Kidney (tissue), 14 donors: ENCODE data around the gene CPTP. TPM values are rescaled to one million over a fixed set of nuclear protein-coding genes. Genes with fewer than 3 reads are reported as not detected.

Experiments used
- DNase-seq, 5 donors: peaks; one replicate each; pipeline ENCODE4 v3.0.0-alpha.2; 2013 to 2020
- FAIRE-seq: peaks from 2 replicates; lab custom pipeline; 2012; peaks lifted over from hg19 to GRCh38; lab: Jason Lieb, UNC
- H3K27ac ChIP-seq, 2 donors: one replicate each; pipeline ENCODE4 v1.7.0; 2013; ENCODE audit warnings: low read depth in 2 of 2, low read length in 2 of 2, inconsistent platforms in 1 of 2
- H3K27me3 ChIP-seq: one replicate; pipeline ENCODE4 v1.7.1; 2013; ENCODE audit warnings: low read length, inconsistent platforms; ENCODE audit not compliant: control insufficient read depth, insufficient read depth
- H3K36me3 ChIP-seq, 3 donors: one replicate each; pipeline versions ENCODE4 v1.7.0 to v1.7.1; 2013; ENCODE audit warnings: low read length in 3 of 3, control low read depth in 1 of 3, inconsistent platforms in 1 of 3; ENCODE audit not compliant: insufficient read depth in 3 of 3, control insufficient read depth in 2 of 3
- H3K4me1 ChIP-seq, 3 donors: one replicate each; pipeline versions ENCODE4 v1.7.0 to v1.7.1; 2013; ENCODE audit warnings: low read length in 3 of 3, inconsistent platforms in 1 of 3, low read depth in 1 of 3; ENCODE audit not compliant: control insufficient read depth in 2 of 3, insufficient read depth in 2 of 3
- H3K4me3 ChIP-seq, 3 donors: one replicate each; pipeline versions ENCODE4 v1.7.0 to v1.8.1; 2013; ENCODE audit warnings: low read length in 3 of 3, control low read depth in 1 of 3, inconsistent platforms in 1 of 3
- H3K9ac ChIP-seq, 3 donors: one replicate each; pipeline versions ENCODE4 v1.7.0 to v1.7.1; 2013; ENCODE audit warnings: low read length in 3 of 3, control low read depth in 1 of 3, inconsistent platforms in 1 of 3
- H3K9me3 ChIP-seq, 3 donors: one replicate each; pipeline versions ENCODE4 v1.7.0 to v1.7.1; 2013; ENCODE audit warnings: low read length in 3 of 3, control low read depth in 1 of 3, inconsistent platforms in 1 of 3; ENCODE audit not compliant: control insufficient read depth in 2 of 3, insufficient read depth in 1 of 3
- intact Hi-C: fragments of 100-400 bp; cut with DNase I; formaldehyde crosslinking; loops from one replicate; pipeline ENCODE4 v1.11.1; 2022
- polyA plus RNA-seq: library from polyadenylated mRNA; stranded (reverse); fragments of 350-450 nt; fragmentation: Illumina TruSeq; extraction: RNeasy Lipid Tissue Mini Kit (QIAGEN cat#74804); gene quantifications from one replicate; pipeline ENCODE4 v1.2.3, GENCODE V29; 2014; ENCODE audit warnings: low read depth, low replicate concordance; ENCODE audit not compliant: insufficient read depth
- total RNA-seq: library from RNA; stranded (reverse); fragmentation: NEBNext Ultra II Directional; extraction: Animal tissue kit (Norgen Biotek cat#: 25700); gene quantifications from one replicate; pipeline ENCODE4 v1.2.1, GENCODE V29; 2021
- TF ChIP-seq, protein P1 (sequence below): IDR thresholded peaks from 3 replicates; pipeline ENCODE4 v1.5.1; 2012; ENCODE audit warnings: mild to moderate bottlenecking, moderate library complexity, borderline replicate concordance; ENCODE audit not compliant: insufficient read depth; ENCODE audit errors: extremely low read depth
- donor health status: control.
- donor health status: control.
- donor health status: control.
- donor health status: control.
- donor health status: control.
- donor health status: DM: yes; HTN: yes; CAD: no.
- donor health status: Normal renal cell carcinoma (clear cell type).

Gene CPTP
- total and polyA plus RNA-seq, 2 donors from 2014 or later: 21.9 to 51.5 TPM

DNA sequence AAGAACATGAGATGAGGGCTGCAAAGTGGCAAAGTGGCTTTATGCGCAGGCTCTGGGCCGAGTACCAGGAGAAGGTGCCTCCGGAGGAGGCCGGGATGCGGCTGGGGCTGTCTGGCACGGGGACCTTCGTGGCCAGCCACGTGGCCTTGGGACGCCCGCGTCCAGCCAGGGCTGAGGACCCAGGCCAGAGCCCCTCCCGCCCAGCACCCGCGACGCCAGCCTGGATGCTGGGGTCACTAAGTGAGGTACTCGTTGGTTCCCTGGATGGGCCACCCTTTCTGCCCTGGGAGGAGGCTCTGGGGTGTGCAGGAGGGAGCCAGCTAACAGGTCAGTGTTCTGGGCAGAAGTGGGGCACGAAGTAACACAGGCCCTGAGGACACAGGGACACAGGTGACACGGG lies 31.8 kb upstream of the CPTP start:
- Histone ChIP-seq H3K9me3 (no peaks in the 10 kb centered on the region), H3K4me1 (peaks cover 0 to 5% (median 0%) of the 10 kb centered on the region in 3 donors), H3K36me3 (no peaks in the 10 kb centered on the region), H3K4me3 (no peak overlapping the region), H3K27me3 (no peaks in the 10 kb centered on the region), H3K9ac (no peak overlapping the region), H3K27ac (no peak overlapping the region)
- intact Hi-C loops: loop anchor here (10.0 kb wide), 1 partner anchor 168 kb away; no protein-coding TSS in a partner anchor
- DNase-seq (no peak), FAIRE-seq (no peak)
- TF ChIP-seq, protein P1, sequence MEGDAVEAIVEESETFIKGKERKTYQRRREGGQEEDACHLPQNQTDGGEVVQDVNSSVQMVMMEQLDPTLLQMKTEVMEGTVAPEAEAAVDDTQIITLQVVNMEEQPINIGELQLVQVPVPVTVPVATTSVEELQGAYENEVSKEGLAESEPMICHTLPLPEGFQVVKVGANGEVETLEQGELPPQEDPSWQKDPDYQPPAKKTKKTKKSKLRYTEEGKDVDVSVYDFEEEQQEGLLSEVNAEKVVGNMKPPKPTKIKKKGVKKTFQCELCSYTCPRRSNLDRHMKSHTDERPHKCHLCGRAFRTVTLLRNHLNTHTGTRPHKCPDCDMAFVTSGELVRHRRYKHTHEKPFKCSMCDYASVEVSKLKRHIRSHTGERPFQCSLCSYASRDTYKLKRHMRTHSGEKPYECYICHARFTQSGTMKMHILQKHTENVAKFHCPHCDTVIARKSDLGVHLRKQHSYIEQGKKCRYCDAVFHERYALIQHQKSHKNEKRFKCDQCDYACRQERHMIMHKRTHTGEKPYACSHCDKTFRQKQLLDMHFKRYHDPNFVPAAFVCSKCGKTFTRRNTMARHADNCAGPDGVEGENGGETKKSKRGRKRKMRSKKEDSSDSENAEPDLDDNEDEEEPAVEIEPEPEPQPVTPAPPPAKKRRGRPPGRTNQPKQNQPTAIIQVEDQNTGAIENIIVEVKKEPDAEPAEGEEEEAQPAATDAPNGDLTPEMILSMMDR: no peak

DNA sequence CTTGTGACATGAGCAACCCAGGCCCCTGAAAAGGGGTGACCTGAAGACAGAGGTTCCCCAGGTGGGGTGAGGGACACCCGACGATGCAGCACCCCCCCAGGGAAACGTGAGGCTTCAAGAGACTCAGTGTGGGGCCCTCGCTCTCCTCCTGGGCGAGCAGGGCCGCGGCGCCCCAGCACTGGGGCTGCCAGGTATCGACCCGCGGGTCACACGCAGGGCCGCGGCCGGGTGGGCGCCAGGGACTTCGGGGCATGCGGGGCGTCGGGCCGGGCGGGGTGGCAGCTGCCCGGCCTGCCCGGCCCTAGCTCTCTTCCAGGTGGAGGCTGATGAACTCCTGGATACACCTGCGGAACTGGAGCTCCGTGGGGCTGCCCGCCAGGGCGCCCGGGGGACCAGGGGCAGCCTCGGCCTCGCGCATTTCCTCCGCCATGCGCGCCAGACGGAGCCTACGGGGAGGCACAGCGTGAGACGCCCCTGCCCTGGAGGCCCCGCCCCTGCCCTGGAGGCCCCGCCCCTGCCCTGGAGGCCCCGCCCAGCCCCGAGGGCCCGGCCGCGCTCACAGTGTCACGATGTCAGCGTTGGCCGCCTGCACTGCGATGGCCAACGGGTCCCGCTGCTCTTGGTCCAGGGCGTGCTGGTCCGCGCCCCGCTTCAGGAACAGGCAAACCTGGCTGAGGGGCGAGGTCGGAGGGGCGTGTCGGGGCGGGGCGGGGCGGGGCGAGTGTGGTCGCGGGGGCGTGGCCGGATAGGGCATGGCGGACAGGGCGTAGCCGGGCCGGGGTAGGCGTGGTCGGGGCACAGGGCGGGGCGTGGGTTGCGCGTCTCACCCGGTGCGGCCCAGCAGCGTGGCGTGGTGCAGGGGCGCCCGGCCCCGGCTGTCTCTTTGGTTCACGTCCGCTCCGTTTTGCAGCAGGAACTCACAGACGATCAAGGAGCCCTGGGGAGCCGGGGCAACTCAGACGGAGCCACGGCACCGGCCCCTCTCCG lies 31.0 kb upstream of the CPTP start:
- Histone ChIP-seq H3K27ac (no peak overlapping the region), H3K36me3 (no peaks in the 10 kb centered on the region), H3K9me3 (no peaks in the 10 kb centered on the region), H3K9ac (no peak overlapping the region), H3K4me1 (peaks cover 0 to 5% (median 0%) of the 10 kb centered on the region in 3 donors), H3K27me3 (no peaks in the 10 kb centered on the region), H3K4me3 (no peak overlapping the region)
- FAIRE-seq: no peak
- peak in 2 of 5 donors; percentile 48 to 78 for DNase-seq
- intact Hi-C loops: loop anchor here (10.0 kb wide), 1 partner anchor 169 kb away; no protein-coding TSS in a partner anchor
- TF ChIP-seq, protein P1: no peak

DNA sequence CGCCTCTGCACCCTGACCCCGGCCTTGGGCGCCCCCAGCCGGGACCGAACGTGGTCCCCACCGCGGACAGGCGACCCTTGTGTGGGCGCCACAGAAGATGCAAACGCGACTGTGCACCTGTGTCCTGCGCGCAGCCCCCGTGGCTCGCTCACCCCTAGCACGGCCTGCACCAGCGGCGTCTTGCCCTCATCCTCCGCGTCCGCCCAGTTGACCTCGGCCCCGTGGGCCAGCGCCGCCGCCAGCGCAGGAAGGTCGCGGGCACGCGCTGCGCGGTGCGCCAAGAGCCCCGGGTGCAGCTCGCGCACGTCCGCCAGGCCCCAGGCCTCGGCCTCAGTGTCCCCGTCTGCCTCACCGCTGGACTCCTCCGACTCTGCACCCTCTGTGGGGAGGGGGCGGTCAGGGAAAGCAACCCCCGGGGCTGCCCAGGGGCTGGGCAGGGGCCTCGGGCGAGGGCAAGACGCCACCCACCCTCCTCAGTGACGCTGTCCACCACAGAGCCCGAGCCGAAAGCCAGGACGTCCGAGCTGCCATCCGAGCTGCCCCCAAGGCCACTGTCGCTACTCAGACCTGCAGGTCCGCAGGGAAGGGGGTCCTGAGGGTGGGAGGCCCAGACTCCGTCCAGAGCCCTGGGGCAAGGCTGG lies 30.2 kb upstream of the CPTP start:
- Histone ChIP-seq H3K9ac (no peak overlapping the region), H3K9me3 (no peaks in the 10 kb centered on the region), H3K4me1 (peaks cover 0 to 5% (median 0%) of the 10 kb centered on the region in 3 donors), H3K27me3 (no peaks in the 10 kb centered on the region), H3K4me3 (no peak overlapping the region), H3K27ac (no peak overlapping the region), H3K36me3 (no peaks in the 10 kb centered on the region)
- intact Hi-C loops: loop anchor here (10.0 kb wide), 1 partner anchor 170 kb away; no protein-coding TSS in a partner anchor
- no peak for DNase-seq
- FAIRE-seq: no peak
- TF ChIP-seq, protein P1: no peak
